ENCODE measurements around the gene FLAD1. TPM values are rescaled to one million over a fixed set of nuclear protein-coding genes. Genes with fewer than 3 reads are reported as not detected.
A peak's percentile ranks its signal among the peaks of the same experiment; 100 is the strongest.

The FLAD1 gene
- total RNA-seq, 4 donors from 2014 or later: 29.7 to 50.3 (median 46.3) TPM

DNA sequence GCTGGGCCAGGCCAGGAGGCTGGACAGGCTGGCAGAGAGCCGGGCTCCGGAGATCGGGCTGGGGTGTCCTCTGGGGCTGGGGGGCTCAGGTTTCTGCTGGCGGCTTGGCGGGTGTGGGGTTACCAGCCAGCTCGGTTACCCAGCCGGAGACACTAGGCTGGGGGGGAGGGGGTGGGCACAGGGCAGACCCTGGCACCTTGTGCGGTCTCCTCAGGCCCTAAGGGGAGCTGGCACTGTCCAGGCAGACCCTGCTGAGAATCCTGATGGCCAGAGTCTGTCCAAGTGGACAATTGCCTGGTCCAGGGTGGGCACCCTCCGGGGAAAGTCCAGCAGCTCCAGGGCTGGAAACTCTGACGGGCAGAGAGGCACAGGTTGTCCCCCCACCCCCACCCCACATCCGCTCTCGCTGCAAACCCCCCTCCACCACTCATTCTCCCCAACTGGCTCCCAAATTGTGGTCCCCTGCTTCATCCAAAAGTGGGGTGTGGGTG lies 26.1 kb downstream of the FLAD1 start:
- TF ChIP-seq POLR2A (IDR thresholded peaks at IDR 0.05): no peak
- TF ChIP-seq, protein P1, sequence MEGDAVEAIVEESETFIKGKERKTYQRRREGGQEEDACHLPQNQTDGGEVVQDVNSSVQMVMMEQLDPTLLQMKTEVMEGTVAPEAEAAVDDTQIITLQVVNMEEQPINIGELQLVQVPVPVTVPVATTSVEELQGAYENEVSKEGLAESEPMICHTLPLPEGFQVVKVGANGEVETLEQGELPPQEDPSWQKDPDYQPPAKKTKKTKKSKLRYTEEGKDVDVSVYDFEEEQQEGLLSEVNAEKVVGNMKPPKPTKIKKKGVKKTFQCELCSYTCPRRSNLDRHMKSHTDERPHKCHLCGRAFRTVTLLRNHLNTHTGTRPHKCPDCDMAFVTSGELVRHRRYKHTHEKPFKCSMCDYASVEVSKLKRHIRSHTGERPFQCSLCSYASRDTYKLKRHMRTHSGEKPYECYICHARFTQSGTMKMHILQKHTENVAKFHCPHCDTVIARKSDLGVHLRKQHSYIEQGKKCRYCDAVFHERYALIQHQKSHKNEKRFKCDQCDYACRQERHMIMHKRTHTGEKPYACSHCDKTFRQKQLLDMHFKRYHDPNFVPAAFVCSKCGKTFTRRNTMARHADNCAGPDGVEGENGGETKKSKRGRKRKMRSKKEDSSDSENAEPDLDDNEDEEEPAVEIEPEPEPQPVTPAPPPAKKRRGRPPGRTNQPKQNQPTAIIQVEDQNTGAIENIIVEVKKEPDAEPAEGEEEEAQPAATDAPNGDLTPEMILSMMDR (IDR thresholded peaks at IDR 0.05): no peak
- Histone ChIP-seq H3K4me3 (peak overlapping the region; percentile 26 to 63 (median 48)), H3K27me3 (no peaks in the 10 kb centered on the region), H3K9me3 (no peaks in the 10 kb centered on the region), H3K27ac (peak overlapping the region; percentile 94 to 99 (median 96)), H3K4me1 (peaks cover 6 to 83% (median 56%) of the 10 kb centered on the region in 4 donors), H3K36me3 (peaks cover 0 to 13% (median 0%) of the 10 kb centered on the region in 3 donors)
- DNase-seq: peak in 1 of 3 donors; percentile 50

DNA sequence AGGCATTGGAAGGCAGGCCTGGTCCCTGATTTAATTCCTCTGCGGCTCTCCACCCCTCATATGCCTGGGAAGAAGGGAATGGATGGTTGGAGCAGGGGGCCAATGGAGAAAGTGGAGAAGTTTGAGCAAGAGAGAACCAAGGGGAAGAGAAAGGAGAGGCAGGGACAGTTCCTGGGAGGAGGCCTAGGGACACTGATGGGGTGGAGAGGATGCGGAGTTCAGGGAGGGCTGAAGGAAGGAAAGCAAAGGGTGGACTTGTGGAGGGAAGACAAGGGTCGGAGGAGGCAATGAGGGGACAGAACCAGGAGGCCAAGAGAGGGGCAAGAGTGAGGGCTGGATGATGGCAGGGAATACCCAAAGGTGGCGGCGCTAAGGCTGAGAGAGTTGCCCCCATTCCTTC lies 26.6 kb downstream of the FLAD1 start:
- no peaks in the 10 kb centered on the region for H3K27me3 ChIP-seq
- H3K4me3 ChIP-seq: peak overlapping the region; percentile 26 to 63 (median 48)
- H3K9me3 ChIP-seq: no peaks in the 10 kb centered on the region
- H3K27ac ChIP-seq: peak overlapping the region; percentile 94 to 99 (median 96)
- no peak for DNase-seq
- peaks cover 0 to 18% (median 0%) of the 10 kb centered on the region in 3 donors for H3K36me3 ChIP-seq
- no peak for TF ChIP-seq POLR2A (IDR thresholded peaks at IDR 0.05)
- TF ChIP-seq, protein P1 (IDR thresholded peaks at IDR 0.05): no peak
- peaks cover 6 to 81% (median 54%) of the 10 kb centered on the region in 4 donors for H3K4me1 ChIP-seq

DNA sequence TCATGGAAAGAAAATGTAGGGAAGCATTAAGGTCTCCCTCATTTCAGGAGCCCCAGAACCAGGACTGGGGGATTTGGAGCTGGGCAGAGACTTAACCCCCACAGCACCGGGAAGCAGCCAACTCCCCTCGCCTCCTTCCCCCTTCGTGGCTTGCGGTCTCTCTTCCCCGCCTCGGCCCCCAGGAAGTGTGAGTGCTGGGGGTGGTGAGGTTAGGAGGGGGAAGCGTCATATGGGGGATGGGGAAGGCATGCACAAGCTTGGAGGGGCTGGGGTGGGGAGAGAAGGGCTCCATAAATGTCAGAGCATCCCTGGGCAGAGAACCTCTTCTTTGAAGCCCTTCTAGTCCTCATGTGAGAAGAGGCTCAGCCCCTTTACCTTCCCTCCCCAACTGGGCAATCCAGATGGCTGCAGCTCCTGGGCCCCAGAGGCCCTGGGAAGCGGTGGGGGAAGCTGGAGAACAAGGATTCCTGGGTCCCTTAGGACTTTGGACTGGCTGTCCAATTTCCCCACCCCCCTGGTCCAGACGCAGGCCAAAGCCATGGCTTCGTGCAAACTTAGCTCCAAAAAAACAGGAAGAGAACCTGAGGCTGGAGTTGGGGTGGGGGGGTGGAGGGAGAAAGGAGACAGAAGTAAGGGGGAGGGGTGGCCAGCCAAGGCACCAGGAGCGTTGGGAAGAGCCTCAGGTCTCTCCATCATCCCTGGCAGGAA lies 27.2 kb downstream of the FLAD1 start:
- peak overlapping the region; percentile 94 to 99 (median 96) for H3K27ac ChIP-seq
- peaks cover 6 to 81% (median 48%) of the 10 kb centered on the region in 4 donors for H3K4me1 ChIP-seq
- peak; percentile 46 to 65 (median 54) for DNase-seq

DNA sequence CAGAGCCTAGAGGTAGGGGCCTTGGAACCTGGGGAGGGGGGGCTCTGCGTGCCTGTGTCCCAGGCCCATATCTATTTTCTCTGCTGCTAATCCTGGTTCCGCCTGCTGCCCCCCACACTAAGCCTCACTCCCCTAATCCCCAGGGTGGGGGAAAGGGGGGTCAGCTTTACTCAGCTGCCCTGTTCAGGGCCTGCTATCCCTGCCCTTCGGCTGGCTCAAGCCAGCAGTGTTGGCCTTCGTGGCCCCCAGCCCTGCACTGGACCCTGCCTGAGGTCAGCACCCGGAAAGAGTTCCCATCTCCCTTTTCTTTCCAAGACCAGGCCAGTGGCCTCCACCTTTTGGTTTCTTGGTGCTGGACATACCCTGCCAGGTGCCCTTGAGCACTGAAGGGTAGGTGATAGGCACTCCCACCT lies 27.9 kb downstream of the FLAD1 start:
- H3K4me1 ChIP-seq: peaks cover 6 to 79% (median 43%) of the 10 kb centered on the region in 4 donors
- DNase-seq: peak in 1 of 3 donors; percentile 52
- peak overlapping the region in 2 of 4 donors; percentile 55 to 63 for H3K4me3 ChIP-seq
- H3K9me3 ChIP-seq: no peaks in the 10 kb centered on the region
- TF ChIP-seq POLR2A (IDR thresholded peaks at IDR 0.05): no peak
- TF ChIP-seq, protein P1 (IDR thresholded peaks at IDR 0.05): no peak
- H3K27ac ChIP-seq: peak overlapping the region; percentile 94 to 99 (median 96)
- H3K36me3 ChIP-seq: peaks cover 0 to 28% (median 0%) of the 10 kb centered on the region in 3 donors
- no peaks in the 10 kb centered on the region for H3K27me3 ChIP-seq

More for the DNA sequence above, 27.2 kb downstream of the FLAD1 start:
- no peaks in the 10 kb centered on the region for H3K27me3 ChIP-seq
- H3K36me3 ChIP-seq: peaks cover 0 to 24% (median 0%) of the 10 kb centered on the region in 3 donors
- H3K4me3 ChIP-seq: peak overlapping the region; percentile 26 to 63 (median 48)
- H3K9me3 ChIP-seq: no peaks in the 10 kb centered on the region
- TF ChIP-seq, protein P1 (IDR thresholded peaks at IDR 0.05): no peak
- TF ChIP-seq POLR2A (IDR thresholded peaks at IDR 0.05): no peak

DNA sequence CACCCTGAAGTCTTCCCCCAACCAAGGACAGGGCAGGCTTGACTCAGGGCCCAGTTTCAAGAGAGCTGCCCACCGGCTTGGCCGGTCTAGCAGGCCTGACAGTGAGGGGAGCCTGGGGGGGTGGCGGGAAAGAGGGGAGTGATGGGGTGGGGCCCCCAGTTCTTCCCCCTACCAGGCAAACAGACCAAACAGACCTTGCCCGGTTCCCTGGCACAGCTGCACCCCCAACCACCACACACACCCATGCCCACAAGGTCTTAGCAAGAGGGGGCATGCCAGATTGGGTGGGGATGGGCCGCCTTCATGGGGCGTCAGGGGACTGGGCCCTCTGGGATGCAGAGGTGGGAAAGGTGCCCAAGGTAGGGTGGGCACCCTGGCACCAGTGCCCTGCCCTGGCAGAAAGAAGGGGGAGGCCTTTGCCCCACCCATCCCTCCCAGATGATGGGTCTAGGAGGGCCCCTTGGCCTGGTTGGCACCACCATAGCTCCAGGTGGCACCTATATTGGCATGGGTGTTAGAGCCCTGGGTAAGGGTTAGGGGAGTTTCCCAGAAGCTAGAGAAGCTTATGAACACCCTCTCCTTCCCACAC lies 28.4 kb downstream of the FLAD1 start:
- Histone ChIP-seq H3K4me1 (peaks cover 6 to 79% (median 42%) of the 10 kb centered on the region in 4 donors), H3K36me3 (peaks cover 0 to 33% (median 0%) of the 10 kb centered on the region in 3 donors), H3K9me3 (no peaks in the 10 kb centered on the region), H3K27ac (peak overlapping the region; percentile 94 to 99 (median 96)), H3K27me3 (no peaks in the 10 kb centered on the region), H3K4me3 (peak overlapping the region in 2 of 4 donors; percentile 55 to 63)
- no peak for TF ChIP-seq POLR2A (IDR thresholded peaks at IDR 0.05)
- TF ChIP-seq, protein P1 (IDR thresholded peaks at IDR 0.05): no peak
- peak in 1 of 3 donors; percentile 55 for DNase-seq
